HG03159 (cell line): ENCODE measurements around the gene UNC119.

Experiments used
- ATAC-seq: cut with Tn5 transposase; IDR thresholded peaks from one replicate; pipeline ENCODE4 v1.9.1; 2021; ENCODE audit warnings: mild to moderate bottlenecking, moderate library complexity; ENCODE audit not compliant: unreplicated experiment

Gene UNC119

GRCh38 chr17:28500712-28501379 is 51.6 kb downstream of the UNC119 start:
- ATAC-seq, result no peak

- ATAC-seq, result no peak
These were observed 52.6 kb downstream of the UNC119 start for GRCh38 chr17:28499684-28500357.

GRCh38 chr17:28499364-28499664 is 53.1 kb downstream of the UNC119 start:
- ATAC-seq, result no peak

- no peak for ATAC-seq
These were observed 53.6 kb downstream of the UNC119 start for GRCh38 chr17:28498652-28499363.

- ATAC-seq, result no peak
These were observed 54.5 kb downstream of the UNC119 start for GRCh38 chr17:28497931-28498330.
